K562 (cell line): ENCODE data around the gene ARID3A. TPM values are rescaled to one million over a fixed set of nuclear protein-coding genes. Genes with fewer than 3 reads are reported as not detected.

ENCODE experiments used
- FOXP4 ChIP-seq: sonication (generic); formaldehyde crosslinking; IDR thresholded peaks from 2 replicates; pipeline ENCODE4 v1.8.0; 2022; ENCODE audit warnings: mild to moderate bottlenecking, missing genetic modification reagents, borderline replicate concordance
- POLR2G ChIP-seq: fragments of 200-400 bp; formaldehyde crosslinking; IDR thresholded peaks from 2 replicates; pipeline ENCODE4 v1.6.1; 2017; ENCODE audit warnings: low read depth, mild to moderate bottlenecking, antibody characterized with exemption, low read length, moderate library complexity
- RBFOX2 ChIP-seq: fragments of 200-400 bp; formaldehyde crosslinking; IDR thresholded peaks from 2 replicates; pipeline ENCODE4 v1.6.1; 2017; ENCODE audit warnings: low read depth, mild to moderate bottlenecking, low read length, moderate library complexity
- TEAD2 ChIP-seq: fragments of 450-650 bp; IDR thresholded peaks from 2 replicates; pipeline ENCODE4 v1.6.1; 2016; ENCODE audit warnings: missing genetic modification characterization, control low read depth, missing compliant biosample characterization
- XRCC4 ChIP-seq: IDR thresholded peaks from one replicate; pipeline ENCODE4 v1.6.1; 2011; ENCODE audit not compliant: insufficient read depth, insufficient read length; ENCODE audit errors: extremely low read depth
- ZNF436 ChIP-seq: fragments of 250-450, 450-650 bp; sonication (Bioruptor Pico); formaldehyde crosslinking; IDR thresholded peaks from 2 replicates; pipeline ENCODE4 v1.7.0; 2020; ENCODE audit warnings: mild to moderate bottlenecking
- ZNF644 ChIP-seq: fragments of 200-800 bp; sonication (Bioruptor generic); IDR thresholded peaks from 2 replicates; pipeline ENCODE4 v1.6.1; 2016; ENCODE audit warnings: low read depth, missing genetic modification characterization, missing compliant biosample characterization
- polyA plus RNA-seq, 8 experiments: library from polyadenylated mRNA; depleted of rRNA in 4 of 8; stranded (reverse) in 5 of 8; unstranded in 3 of 8; fragments of >200 nt; fragmentation: Nextera tagmentation in 2 of 8; fragmentation: Illumina TruSeq in 1 of 8; extraction: Ambion mirVana in 2 of 8; extraction: Trizol in 1 of 8; gene quantifications; 2 replicates each; pipeline versions ENCODE4 v1.2.1 to v1.2.3, GENCODE V29; 2011 to 2014; ENCODE audit warnings: inconsistent platforms in 1 of 8, missing spikeins in 1 of 8
- total RNA-seq, 7 experiments: library from RNA; depleted of rRNA in 6 of 7; stranded (reverse); fragments of >200 nt in 6 of 7; fragmentation: Illumina TruSeq in 2 of 7; extraction: Trizol in 2 of 7; gene quantifications; 2 replicates each; pipeline versions ENCODE4 v1.2.1 to v1.2.3, GENCODE V29; 2011 to 2021; ENCODE audit warnings: low replicate concordance in 1 of 7
- TF ChIP-seq, protein P1 (sequence below): fragments of 450-650 bp; IDR thresholded peaks from 2 replicates; pipeline ENCODE4 v1.6.1; 2016; ENCODE audit warnings: mild to moderate bottlenecking, moderate library complexity
- TF ChIP-seq, protein P2 (sequence below), 3 experiments: IDR thresholded peaks in 2 of 3; conservative IDR thresholded peaks in 1 of 3; 2 replicates each; pipeline ENCODE4 v1.5.1; 2011 to 2012; ENCODE audit warnings: low read length in 3 of 3, mild to moderate bottlenecking in 3 of 3, control low read depth in 2 of 3, improper control_type of control experiment in 1 of 3, inconsistent platforms in 1 of 3, low read depth in 1 of 3, mixed read lengths in 1 of 3, moderate library complexity in 1 of 3; ENCODE audit not compliant: insufficient read depth in 2 of 3
- TF ChIP-seq, protein P3 (sequence below): fragments of 450-650 bp; formaldehyde crosslinking; IDR thresholded peaks from 2 replicates; pipeline ENCODE4 v1.4.0; 2020; ENCODE audit warnings: mild to moderate bottlenecking, moderate library complexity

The ARID3A gene
- total and polyA plus RNA-seq, 9 of the 15 experiments (the other 6 are each of a cell fraction or from before 2014, with no cell fraction given) = 1.4 to 118 (median 31.2) TPM

GRCh38 chr19:897442-898039, 28.3 kb upstream of the ARID3A start (continued):
- TF ChIP-seq, protein P1, sequence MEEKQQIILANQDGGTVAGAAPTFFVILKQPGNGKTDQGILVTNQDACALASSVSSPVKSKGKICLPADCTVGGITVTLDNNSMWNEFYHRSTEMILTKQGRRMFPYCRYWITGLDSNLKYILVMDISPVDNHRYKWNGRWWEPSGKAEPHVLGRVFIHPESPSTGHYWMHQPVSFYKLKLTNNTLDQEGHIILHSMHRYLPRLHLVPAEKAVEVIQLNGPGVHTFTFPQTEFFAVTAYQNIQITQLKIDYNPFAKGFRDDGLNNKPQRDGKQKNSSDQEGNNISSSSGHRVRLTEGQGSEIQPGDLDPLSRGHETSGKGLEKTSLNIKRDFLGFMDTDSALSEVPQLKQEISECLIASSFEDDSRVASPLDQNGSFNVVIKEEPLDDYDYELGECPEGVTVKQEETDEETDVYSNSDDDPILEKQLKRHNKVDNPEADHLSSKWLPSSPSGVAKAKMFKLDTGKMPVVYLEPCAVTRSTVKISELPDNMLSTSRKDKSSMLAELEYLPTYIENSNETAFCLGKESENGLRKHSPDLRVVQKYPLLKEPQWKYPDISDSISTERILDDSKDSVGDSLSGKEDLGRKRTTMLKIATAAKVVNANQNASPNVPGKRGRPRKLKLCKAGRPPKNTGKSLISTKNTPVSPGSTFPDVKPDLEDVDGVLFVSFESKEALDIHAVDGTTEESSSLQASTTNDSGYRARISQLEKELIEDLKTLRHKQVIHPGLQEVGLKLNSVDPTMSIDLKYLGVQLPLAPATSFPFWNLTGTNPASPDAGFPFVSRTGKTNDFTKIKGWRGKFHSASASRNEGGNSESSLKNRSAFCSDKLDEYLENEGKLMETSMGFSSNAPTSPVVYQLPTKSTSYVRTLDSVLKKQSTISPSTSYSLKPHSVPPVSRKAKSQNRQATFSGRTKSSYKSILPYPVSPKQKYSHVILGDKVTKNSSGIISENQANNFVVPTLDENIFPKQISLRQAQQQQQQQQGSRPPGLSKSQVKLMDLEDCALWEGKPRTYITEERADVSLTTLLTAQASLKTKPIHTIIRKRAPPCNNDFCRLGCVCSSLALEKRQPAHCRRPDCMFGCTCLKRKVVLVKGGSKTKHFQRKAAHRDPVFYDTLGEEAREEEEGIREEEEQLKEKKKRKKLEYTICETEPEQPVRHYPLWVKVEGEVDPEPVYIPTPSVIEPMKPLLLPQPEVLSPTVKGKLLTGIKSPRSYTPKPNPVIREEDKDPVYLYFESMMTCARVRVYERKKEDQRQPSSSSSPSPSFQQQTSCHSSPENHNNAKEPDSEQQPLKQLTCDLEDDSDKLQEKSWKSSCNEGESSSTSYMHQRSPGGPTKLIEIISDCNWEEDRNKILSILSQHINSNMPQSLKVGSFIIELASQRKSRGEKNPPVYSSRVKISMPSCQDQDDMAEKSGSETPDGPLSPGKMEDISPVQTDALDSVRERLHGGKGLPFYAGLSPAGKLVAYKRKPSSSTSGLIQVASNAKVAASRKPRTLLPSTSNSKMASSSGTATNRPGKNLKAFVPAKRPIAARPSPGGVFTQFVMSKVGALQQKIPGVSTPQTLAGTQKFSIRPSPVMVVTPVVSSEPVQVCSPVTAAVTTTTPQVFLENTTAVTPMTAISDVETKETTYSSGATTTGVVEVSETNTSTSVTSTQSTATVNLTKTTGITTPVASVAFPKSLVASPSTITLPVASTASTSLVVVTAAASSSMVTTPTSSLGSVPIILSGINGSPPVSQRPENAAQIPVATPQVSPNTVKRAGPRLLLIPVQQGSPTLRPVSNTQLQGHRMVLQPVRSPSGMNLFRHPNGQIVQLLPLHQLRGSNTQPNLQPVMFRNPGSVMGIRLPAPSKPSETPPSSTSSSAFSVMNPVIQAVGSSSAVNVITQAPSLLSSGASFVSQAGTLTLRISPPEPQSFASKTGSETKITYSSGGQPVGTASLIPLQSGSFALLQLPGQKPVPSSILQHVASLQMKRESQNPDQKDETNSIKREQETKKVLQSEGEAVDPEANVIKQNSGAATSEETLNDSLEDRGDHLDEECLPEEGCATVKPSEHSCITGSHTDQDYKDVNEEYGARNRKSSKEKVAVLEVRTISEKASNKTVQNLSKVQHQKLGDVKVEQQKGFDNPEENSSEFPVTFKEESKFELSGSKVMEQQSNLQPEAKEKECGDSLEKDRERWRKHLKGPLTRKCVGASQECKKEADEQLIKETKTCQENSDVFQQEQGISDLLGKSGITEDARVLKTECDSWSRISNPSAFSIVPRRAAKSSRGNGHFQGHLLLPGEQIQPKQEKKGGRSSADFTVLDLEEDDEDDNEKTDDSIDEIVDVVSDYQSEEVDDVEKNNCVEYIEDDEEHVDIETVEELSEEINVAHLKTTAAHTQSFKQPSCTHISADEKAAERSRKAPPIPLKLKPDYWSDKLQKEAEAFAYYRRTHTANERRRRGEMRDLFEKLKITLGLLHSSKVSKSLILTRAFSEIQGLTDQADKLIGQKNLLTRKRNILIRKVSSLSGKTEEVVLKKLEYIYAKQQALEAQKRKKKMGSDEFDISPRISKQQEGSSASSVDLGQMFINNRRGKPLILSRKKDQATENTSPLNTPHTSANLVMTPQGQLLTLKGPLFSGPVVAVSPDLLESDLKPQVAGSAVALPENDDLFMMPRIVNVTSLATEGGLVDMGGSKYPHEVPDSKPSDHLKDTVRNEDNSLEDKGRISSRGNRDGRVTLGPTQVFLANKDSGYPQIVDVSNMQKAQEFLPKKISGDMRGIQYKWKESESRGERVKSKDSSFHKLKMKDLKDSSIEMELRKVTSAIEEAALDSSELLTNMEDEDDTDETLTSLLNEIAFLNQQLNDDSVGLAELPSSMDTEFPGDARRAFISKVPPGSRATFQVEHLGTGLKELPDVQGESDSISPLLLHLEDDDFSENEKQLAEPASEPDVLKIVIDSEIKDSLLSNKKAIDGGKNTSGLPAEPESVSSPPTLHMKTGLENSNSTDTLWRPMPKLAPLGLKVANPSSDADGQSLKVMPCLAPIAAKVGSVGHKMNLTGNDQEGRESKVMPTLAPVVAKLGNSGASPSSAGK = no peak
- no peak for TF ChIP-seq TEAD2 (tag)
- TF ChIP-seq XRCC4 = no peak
- no peak for TF ChIP-seq ZNF644 (tag)
- no peak for TF ChIP-seq FOXP4 (CRISPR knock-in tag)
- no peak for TF ChIP-seq ZNF436
- TF ChIP-seq, protein P2, sequence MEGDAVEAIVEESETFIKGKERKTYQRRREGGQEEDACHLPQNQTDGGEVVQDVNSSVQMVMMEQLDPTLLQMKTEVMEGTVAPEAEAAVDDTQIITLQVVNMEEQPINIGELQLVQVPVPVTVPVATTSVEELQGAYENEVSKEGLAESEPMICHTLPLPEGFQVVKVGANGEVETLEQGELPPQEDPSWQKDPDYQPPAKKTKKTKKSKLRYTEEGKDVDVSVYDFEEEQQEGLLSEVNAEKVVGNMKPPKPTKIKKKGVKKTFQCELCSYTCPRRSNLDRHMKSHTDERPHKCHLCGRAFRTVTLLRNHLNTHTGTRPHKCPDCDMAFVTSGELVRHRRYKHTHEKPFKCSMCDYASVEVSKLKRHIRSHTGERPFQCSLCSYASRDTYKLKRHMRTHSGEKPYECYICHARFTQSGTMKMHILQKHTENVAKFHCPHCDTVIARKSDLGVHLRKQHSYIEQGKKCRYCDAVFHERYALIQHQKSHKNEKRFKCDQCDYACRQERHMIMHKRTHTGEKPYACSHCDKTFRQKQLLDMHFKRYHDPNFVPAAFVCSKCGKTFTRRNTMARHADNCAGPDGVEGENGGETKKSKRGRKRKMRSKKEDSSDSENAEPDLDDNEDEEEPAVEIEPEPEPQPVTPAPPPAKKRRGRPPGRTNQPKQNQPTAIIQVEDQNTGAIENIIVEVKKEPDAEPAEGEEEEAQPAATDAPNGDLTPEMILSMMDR (IDR thresholded peaks at IDR 0.05 in 2 of 3, conservative IDR thresholded peaks at IDR 0.05 in 1 of 3; ENCODE audit: insufficient read depth in 2 of 3, low read depth in 1 of 3, low read length in 3 of 3) = peak in 2 of 3 experiments; percentile 5 to 14; a peak in 2 of 6 replicates
- TF ChIP-seq, protein P3, sequence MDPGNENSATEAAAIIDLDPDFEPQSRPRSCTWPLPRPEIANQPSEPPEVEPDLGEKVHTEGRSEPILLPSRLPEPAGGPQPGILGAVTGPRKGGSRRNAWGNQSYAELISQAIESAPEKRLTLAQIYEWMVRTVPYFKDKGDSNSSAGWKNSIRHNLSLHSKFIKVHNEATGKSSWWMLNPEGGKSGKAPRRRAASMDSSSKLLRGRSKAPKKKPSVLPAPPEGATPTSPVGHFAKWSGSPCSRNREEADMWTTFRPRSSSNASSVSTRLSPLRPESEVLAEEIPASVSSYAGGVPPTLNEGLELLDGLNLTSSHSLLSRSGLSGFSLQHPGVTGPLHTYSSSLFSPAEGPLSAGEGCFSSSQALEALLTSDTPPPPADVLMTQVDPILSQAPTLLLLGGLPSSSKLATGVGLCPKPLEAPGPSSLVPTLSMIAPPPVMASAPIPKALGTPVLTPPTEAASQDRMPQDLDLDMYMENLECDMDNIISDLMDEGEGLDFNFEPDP = no peak
- peak; percentile 70 for TF ChIP-seq POLR2G
- peak; percentile 61 for TF ChIP-seq RBFOX2
